ENCODE data around the gene MRS2.

The MRS2 gene

DNA sequence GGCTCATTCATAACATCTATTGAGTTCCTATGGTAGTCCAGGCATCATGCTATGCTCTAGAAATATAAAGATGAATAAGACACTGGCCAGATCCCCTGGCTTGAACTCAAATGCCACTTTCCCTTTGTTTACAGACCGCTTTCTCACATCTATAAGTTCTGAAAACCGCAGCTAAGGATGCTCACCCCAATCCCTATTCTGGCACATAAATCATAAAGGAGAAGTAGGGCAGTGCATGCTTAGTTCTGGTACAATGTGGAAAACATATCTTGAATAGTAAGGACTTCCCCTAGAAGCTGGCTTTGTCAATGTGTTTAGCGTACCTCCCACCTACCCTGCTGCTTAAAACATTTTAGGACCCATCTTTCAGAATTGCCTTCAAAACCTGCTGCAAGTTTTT lies 26.4 kb downstream of the MRS2 start:
- DNase-seq (ENCODE audit: extremely low read depth in 1 of 2, low read depth in 1 of 2), result no peak

DNA sequence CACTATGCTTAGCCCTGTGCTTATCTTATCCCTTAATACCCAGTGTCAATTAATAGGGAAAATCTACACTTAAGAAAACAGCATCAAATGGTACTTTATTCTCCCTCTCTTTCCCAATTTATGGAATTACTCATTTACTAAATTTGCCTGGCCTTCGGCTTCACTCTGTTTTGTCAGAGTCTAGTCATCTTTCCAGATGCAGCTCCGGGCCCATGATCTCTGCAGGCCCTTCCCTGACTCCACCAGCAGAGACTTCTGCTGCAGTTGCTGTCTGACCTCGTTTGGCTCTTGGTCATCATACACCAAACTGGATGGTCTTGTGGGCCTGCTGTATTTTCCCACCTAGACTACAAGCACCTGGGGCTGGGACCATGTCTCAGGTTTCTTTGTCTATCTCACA lies 27.4 kb downstream of the MRS2 start:
- no peak for DNase-seq (ENCODE audit: extremely low read depth in 1 of 2, low read depth in 1 of 2)

GRCh38 chr6:24431045-24431451 lies 28.3 kb downstream of the MRS2 start:
- no peak for DNase-seq (ENCODE audit: extremely low read depth in 1 of 2, low read depth in 1 of 2)

DNA sequence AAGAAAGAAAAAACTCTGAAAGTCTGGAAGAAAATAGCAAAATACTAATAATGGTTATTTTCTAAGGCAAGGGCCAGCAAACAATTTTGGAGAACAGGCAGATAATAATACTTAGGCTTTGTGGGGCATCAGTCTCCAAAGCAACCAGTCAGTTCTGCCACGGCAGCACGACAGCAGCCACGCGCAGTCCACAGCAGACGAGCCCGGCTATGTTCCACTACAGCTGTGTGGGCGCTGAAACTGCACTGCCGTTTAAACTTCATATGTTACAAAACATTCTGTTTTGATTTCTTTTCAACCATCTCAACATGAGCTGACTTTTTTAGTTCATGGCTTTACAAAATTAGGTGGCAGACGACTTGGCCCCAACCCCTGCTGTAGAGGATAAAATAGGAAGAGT lies 29.9 kb downstream of the MRS2 start:
- DNase-seq (ENCODE audit: extremely low read depth in 1 of 2, low read depth in 1 of 2), result no peak

DNA sequence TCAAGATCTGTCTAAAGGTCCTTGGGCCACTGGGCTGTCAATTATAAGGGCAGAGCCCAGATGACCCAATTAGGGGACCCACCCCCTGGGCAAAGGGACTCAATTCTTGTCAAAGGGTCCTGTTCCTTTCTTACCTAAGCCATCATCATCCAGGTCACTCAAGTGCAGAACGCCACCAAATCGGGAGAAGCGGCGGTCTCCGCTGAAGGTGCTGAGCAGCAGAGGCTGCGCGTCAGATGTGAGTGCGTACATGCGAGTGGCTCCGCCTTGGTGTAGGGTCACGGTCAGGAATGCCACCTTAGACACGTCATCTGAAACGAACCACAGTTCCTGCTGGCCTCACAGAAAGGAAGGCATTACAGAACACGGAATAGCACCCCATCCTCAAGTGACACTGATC lies 34.2 kb downstream of the MRS2 start:
- DNase-seq (ENCODE audit: extremely low read depth in 1 of 2, low read depth in 1 of 2), result no peak

DNA sequence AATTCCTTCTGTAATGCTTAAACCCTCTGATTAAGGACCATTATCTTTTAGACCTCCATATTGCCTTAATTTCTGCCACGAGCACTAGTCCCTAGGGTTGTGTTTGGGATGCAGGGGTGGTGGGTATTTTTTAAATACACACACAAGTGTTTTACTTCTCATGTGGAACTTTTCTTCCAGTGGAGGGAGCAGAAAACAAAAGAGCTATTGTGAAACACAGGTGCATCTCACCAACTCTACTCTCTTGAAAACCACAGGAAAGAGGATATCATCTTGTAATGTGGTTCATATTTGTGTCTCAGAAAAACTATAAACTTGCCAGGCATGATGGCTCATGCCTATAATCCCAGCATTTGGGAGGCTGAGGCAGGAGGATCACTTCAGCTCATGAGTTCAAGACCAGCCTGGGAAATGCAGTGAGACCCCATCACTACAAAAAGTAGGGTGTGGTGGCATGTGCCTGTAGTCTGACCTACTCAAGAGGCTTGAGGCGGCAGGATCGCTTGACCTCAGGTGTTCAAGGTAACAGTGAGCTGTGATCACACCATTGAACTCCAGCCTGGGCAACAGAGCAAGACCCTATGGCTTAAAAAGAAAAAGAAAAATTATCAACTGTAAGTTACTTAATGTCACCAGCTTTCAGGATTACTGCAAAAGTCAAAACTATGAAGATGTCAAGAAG lies 37.3 kb downstream of the MRS2 start:
- DNase-seq (ENCODE audit: extremely low read depth in 1 of 2, low read depth in 1 of 2), result no peak

GRCh38 chr6:24440897-24441598 lies 38.3 kb downstream of the MRS2 start:
- no peak for DNase-seq (ENCODE audit: extremely low read depth in 1 of 2, low read depth in 1 of 2)

DNA sequence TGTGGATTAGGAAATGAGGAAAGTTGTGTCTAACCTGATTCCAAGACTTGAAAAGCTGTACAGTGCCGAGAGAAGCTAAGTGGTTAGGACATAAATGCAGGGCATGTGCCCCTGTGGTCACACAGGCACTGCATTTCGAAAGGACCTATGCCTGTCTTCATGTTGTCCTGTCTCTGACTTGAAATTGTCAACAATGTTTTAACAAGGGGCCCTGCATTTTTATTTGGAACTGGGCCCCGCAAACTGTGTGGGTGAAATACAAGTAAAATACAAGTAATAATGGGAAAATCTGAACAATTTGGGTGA lies 38.8 kb downstream of the MRS2 start:
- DNase-seq (ENCODE audit: extremely low read depth in 1 of 2, low read depth in 1 of 2), result no peak

GRCh38 chr6:24444588-24444987 lies 41.9 kb downstream of the MRS2 start:
- no peak for DNase-seq (ENCODE audit: extremely low read depth in 1 of 2, low read depth in 1 of 2)

- DNase-seq (ENCODE audit: extremely low read depth in 1 of 2, low read depth in 1 of 2), result no peak
These were observed 43.0 kb downstream of the MRS2 start for GRCh38 chr6:24445704-24446103.

DNA sequence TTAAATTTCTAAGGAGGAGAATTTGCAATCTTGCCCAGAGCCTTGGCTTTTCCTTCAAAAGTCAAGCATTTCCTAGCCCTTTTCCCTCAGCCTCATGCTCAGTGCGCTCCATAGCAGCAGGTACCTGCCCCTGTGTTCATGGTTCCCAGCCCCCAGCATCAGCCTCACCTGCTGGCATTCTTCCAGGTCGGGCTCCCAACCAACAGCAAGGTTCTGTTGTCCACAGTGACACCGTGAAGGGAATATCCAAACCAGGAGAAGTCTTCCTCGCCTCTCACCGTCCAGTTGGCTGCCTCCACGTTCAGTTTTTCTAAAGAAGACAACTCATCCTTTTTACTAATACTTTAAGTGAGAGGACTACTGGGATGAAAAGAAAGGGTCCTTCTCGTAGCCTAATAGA lies 43.9 kb downstream of the MRS2 start:
- DNase-seq (ENCODE audit: extremely low read depth in 1 of 2, low read depth in 1 of 2), result no peak

- DNase-seq (ENCODE audit: extremely low read depth in 1 of 2, low read depth in 1 of 2), result no peak
These were observed 45.7 kb downstream of the MRS2 start for GRCh38 chr6:24448396-24448795.

DNA sequence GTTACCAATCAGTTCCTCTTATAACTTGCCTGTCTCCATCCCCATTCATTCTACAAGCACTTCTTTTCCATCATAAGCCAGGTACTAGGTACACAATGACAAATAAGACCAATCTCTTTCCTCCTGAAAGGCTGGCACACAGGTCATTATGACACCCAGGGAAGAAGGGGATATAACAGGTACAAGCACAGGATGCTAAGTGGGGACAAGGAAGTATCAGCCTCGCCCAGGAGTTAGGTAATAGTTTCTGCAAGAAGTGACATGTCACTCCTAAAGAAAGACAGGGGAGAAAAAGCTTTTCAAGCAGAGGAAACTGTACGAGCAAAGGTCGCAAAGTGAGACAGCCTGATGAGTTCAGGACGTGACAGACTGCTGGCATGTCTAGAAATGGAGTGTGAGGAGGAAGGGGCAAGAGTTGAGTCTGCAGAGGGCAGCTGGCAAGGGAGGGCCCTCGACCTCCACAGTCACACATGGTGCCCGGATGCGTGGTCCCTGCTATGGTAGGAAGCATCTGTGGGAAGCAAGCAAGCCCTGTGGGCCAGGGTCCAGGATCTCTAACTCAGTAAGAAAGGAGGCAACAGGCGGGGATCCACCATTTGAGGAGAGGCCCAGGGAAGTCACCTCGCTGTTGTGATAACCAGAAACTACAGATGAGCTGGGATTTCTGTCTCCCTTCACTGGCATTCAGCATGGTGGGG lies 46.2 kb downstream of the MRS2 start:
- no peak for DNase-seq (ENCODE audit: extremely low read depth in 1 of 2, low read depth in 1 of 2)

- no peak for DNase-seq (ENCODE audit: extremely low read depth in 1 of 2, low read depth in 1 of 2)
These were observed 49.0 kb downstream of the MRS2 start for GRCh38 chr6:24451581-24452388.

GRCh38 chr6:24453921-24454320 lies 51.2 kb downstream of the MRS2 start:
- DNase-seq (ENCODE audit: extremely low read depth in 1 of 2, low read depth in 1 of 2), result no peak

- no peak for DNase-seq (ENCODE audit: extremely low read depth in 1 of 2, low read depth in 1 of 2)
These were observed 51.7 kb downstream of the MRS2 start for GRCh38 chr6:24454452-24454851.

- DNase-seq (ENCODE audit: extremely low read depth in 1 of 2, low read depth in 1 of 2), result no peak
These were observed 52.3 kb downstream of the MRS2 start for GRCh38 chr6:24455061-24455460.

DNA sequence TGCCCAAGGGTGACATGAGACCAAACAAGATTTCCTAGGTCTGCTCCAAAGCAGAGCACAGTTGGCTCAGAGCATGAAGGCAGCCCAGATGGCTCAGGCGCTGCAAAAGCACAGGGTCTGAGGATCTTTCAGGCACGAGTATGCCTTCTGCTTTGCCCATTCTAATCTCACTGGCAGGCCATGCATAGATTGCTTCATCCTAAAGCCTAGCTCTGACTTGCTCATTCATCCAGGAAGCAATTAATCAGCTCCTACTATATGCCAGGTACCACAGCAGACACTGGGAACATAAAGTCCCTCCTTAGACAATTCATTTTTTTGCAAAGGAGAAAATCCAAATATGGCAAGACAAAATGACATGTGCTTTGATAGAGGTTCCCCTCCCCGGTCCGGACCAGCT lies 55.4 kb downstream of the MRS2 start:
- no peak for DNase-seq (ENCODE audit: extremely low read depth in 1 of 2, low read depth in 1 of 2)

DNA sequence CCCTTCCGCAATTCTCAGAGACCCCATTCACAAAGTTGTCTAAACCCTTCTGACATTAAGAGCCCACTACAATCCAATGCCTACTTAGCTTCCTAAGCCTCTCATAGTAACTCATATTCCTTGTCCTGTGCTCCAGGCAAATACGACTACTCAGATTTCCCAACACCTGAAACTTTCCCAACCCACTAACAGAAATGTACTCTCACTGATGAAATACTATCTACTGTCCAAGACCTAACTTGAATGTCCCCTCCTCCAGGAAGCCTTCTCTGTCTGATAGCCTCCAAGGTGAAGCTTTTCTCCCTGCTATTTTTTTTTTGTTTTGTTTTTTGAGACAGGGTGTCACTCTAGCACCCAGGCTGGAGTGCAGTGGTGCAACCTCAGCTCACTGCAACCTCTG lies 56.2 kb downstream of the MRS2 start:
- no peak for DNase-seq (ENCODE audit: extremely low read depth in 1 of 2, low read depth in 1 of 2)

DNA sequence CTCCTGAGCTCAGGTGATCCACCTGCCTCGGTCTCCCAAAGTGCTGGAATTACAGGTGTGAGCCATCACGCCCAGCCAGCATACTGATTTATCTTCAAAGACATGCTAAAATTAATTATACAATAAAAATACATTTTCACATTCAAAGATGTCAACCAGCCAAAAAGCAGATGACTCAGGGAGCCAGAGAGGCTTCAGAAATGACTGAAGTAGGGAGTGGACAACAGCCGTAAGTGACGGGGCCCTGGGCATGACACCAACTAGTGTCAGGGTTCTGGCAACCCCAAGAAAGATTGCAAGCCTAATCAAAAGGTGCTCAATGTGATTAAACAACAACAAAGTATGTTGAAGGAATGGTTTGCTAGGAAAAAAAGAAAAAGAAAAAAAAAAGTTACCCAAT lies 58.2 kb downstream of the MRS2 start:
- DNase-seq (ENCODE audit: extremely low read depth in 1 of 2, low read depth in 1 of 2), result no peak

GRCh38 chr6:24464253-24465038 lies 61.7 kb downstream of the MRS2 start:
- DNase-seq (ENCODE audit: extremely low read depth in 1 of 2, low read depth in 1 of 2), result no peak
